ENCODE data around the gene OPCML.

- TF ChIP-seq POLR2A (IDR thresholded peaks at IDR 0.05) (no peak), CTCF (IDR thresholded peaks at IDR 0.05) (no peak)
Measured at GRCh38 chr11:132718711-132719671, 813.3 kb downstream of the OPCML start.
